Endothelial cell of umbilical vein (primary cell): ENCODE data around the gene OSBPL5.

ENCODE experiments used
- CTCF ChIP-seq, 2 donors: IDR thresholded peaks; 1 replicate in 1 of 2; 2 replicates in 1 of 2; pipeline ENCODE4 v1.5.1; 2011; ENCODE audit warnings: low read length in 2 of 2, mild to moderate bottlenecking in 2 of 2, moderate library complexity in 2 of 2, control low read depth in 1 of 2, inconsistent platforms in 1 of 2, low read depth in 1 of 2; ENCODE audit not compliant: insufficient read depth in 1 of 2; ENCODE audit errors: extremely low read depth in 1 of 2
- EZH2 ChIP-seq: IDR thresholded peaks from 2 replicates; pipeline ENCODE4 v1.6.1; 2012; ENCODE audit warnings: borderline replicate concordance, low read depth, mild to moderate bottlenecking, moderate library complexity, low read length, inconsistent platforms; ENCODE audit not compliant: severe bottlenecking
- POLR2A ChIP-seq: IDR thresholded peaks from 2 replicates; pipeline ENCODE4 v1.6.1; 2012; ENCODE audit warnings: low read depth, mild to moderate bottlenecking, control low read depth, low read length

- TF ChIP-seq POLR2A (no peak), CTCF (IDR thresholded peaks at IDR 0.05; ENCODE audit: extremely low read depth in 1 of 2, insufficient read depth in 1 of 2, low read depth in 1 of 2, low read length in 2 of 2) (no peak), EZH2 (no peak)
Observed at GRCh38 chr11:3149852-3150188, 15.3 kb downstream of the OSBPL5 start.
